ENCODE data around the gene RECK.

DNA sequence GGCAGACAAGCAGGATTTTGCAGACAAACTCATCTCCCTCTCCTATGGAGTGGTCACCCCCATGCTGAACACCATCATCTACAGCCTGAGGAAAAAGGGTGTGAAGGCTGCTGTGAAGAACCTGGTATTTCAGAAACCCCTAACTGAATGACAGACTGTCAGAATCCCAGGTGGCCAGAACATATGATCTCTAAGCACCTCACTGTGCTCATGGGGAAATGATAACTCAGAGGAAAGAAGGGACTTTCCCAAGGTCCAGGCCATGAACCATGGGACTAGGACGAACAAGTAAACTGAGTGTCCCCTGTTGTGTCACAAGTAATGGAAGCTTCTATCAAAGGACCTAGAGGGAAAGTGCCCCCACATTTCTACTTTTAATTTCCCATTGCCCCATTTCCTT lies 14.7 kb upstream of the RECK start:
- TF ChIP-seq POLR2A (IDR thresholded peaks at IDR 0.05; ENCODE audit: low read length) (no peak), GATA1 (IDR thresholded peaks at IDR 0.05; ENCODE audit: low read depth, low read length) (no peak)
